GM19395 (cell line): ENCODE measurements around the gene FTCD.

Source experiments
- ATAC-seq: cut with Tn5 transposase; IDR thresholded peaks from one replicate; pipeline ENCODE4 v1.9.1; 2021; ENCODE audit warnings: mild to moderate bottlenecking, moderate library complexity; ENCODE audit not compliant: unreplicated experiment

Gene FTCD

DNA sequence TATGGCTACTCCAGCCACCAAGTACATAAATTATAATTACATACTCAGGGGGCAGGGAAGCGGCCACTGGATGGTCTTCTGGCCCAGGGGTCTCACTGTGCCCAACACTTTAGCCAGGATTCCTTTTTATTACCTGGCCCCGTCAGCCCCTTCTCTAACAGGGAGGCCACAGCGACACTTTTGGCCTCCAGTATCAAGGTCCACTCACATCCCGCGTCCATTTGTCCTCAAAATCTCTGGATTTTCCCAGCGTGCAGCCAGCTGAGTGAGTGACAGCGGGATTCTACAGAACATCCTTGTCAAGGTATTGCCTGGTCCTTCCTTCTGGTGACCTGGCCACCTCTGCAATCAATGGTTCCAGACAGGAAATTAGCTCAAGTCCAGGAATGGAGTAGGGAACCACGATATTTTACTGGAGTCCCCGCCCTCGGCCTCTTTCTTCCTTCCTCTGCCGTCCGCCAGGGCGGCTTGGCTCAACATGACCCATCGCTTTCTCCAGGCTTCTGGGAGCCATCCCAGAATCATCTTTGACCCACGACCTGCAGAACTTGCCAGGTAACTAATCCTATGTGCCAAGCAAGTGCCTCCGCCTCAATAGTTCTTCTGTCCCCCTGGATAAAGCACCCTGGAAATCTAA lies 60.2 kb downstream of the FTCD start:
- no peak for ATAC-seq

DNA sequence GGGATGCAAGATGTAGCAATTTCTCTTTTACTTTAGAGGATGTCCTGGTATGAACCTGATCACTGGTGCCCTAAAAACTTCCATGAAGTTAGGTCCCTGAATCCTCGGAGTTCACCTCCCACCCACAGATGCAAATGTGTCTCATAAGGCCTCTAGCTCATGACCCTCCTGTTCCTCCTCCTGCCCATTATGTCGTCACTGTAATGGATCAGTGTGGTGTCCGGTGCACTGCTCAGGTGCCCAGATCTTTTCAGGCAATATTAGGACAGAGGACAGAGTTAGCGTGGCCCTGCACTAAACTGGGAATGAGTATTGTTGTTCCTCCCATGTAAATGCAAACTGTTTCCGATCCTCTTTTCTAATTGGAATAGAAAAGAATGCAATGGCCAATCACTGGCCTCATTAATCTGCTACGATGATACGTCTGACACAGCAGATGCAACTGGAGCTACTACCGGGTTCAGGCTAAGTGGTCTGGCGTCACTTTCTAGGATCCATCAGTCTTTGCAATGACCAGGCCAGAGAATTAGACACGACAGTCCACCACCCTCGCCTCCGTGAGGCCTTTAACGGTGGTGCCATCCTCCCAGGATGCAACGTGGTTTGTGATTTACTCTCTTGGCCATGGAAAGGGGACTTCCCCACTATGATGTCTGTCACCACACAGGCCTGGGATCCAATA lies 60.8 kb downstream of the FTCD start:
- ATAC-seq = no peak

DNA sequence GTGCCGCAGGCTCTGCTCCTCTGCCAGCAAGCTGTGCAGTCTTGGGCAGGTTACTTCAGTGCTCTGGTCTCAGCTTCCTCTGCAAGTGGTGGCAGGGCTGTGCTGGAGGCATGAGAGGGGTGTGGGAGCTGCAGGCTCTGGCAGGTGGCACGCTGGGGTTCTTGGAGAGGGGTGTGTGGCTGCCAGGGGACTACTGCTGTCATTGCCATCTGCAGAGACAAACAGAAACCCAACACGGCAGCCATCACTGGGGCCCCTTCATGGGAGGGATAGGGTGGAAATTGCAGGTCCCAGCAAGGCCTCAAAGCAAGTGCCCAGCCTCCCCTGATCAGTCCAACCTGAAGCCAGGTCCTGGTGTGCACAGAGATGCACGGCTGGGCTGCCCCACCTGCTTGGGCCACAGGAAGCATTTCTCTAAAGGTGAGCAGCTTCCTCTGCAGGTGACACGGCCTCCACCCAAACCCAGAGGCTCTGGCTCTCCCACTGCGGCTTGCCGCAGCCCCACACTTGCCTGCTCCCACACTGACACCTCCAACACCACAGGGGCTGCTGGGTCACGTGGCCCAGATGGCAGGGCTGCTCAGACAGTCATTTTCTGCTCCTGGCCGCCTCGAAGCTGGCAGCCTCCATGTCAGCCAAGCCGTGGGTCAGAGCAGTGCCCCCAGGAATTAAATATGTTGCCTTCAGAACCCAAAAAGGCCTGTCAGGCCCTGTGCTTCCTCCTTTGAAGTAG lies 61.5 kb downstream of the FTCD start:
- ATAC-seq = no peak

DNA sequence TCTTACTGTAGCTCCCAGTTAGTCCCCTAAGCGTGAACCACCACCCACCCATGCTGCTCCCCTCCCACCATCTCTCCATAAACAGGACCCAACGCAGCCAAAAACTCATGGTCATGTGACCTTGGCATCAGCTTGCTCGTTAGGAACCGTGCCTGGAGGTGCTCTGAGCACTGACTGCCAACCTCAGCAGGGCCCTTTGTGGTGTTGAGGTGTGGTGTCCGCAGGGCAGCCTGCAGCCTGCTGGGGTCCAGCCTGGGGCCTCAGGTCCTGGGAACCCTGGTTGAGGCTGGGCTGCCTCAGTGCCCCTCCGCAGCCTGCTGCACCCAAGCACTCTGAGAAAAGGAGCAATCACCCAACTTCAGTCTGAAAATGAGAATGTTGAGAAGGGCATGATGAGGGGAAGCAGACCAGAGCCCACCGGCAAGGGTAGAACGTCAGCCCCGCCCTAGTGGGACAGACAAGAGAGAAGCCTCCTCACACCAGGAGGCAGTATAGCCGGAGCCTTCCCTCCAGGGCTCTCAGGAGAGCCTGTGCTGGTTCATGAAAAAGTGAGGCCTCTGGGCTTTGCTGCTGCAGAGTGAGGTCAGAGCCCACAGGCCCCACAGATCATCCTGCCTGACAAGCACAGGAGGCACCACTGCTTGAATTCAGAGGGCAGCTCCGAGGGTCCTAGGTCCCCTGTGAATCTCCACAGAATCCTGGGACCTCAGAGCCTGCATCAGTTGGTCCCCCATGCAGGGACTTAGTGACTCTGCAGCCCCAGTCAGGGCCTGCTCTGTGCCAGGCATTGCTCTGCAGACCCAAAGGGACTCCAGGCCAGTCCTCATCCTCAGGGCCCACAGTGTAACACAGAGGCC lies 62.3 kb downstream of the FTCD start:
- ATAC-seq = no peak

DNA sequence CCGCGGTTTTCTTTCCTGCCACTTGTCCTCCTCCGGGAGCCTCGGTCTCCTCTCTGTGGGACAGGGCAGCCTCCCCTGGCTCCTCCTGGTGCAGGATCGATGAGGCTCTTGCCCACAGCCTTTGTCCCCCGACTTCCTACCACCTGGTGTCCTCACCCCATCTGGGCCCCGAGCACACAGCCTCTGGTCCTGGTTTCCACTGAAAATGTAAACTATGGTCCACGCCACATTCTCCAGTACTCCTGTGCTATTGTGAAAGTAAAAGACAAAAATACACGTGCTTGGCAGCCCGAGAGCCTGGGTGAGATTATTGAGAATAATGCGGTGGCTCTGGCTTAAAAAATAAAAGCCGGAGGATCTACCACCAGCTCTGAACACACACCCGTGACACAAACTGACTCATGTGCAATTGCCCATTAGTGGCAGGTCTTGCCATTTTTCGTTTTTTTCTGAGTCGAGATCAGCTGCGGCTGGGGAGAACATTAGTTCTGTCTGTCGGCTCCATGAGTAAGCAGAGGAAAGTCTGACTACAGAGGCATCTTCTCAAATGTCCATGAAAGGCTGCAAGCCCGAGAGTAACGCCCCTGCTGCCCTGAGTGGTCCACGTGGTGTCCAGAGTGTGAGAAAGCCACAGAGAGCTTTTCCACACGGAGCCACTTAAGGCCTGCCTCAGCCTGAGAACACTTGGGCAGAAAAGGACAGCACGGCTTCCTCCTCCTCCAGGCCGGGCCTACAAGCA lies 63.2 kb downstream of the FTCD start:
- no peak for ATAC-seq

DNA sequence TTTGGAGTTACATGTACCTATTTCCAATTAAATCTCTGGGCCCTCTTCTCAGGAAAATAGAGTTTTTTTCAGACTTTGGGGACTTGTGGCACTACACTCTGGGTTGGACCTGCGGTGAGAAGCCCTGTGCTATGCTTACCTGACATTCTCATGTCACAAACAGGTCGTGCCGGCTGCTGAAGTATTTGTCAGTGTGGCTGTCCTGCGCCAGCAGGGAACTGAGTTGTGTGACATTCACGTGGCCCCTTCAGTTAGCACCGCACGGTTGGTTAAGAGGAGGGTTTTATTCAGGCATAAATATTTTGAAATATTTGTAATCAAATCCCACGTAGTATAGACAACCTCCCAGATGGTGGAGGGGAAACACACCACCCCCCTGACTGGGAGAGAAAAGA lies 63.8 kb downstream of the FTCD start:
- ATAC-seq = no peak

DNA sequence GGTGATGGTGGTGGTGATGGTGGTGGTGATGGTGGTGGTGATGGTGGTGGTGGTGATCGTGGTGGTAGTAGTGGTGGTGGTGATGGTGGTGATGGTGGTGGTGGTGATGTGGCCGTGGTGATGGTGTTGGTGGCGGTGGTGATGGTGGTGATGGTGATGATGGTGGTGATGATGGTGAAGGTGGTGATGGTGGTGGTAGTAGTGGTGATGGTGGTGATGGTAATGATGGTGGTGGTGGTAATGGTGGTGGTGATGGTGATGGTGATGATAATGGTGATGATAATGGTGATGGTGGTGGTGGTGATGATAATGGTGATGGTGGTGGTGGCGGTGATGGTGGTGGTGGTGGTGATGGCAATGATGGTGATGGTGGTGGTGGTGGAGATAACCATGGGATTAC lies 64.3 kb downstream of the FTCD start:
- no peak for ATAC-seq

DNA sequence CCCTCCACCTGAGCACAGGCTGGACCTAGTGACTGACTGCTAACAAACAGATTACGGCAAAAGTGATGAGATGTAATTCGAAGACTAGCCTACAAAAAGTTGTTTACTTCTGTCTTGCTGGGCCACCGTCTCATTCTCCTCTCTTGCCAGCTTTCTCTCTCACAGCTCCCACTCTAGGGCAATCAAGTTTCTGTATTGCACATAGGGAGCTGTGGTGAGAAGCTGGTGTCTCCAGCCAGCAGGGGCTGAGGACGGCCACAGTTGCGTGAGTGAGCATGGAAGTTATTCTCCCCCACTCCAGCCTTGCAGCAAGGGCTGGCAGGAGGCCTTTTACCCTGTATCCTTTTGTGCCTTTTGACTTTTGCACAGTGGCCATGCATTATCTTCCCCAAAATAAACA lies 66.1 kb downstream of the FTCD start:
- ATAC-seq = no peak

DNA sequence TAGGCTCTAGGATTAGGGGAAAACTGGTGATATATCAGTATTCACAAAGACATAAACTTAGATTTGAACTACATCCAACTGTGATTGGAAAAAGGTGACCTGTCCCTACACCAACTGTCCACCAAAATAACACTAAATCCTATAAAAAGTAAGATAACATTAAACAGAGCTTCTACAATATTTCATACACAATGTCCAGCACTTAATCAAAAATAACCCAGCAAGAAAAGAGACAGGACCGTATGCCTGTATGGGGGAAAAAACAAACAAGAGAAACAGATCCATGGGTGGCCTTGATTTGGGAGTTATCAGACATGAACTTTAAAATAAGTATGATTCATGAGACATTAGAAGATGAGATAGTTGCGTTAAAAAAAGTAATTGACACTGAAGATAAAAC lies 67.2 kb downstream of the FTCD start:
- no peak for ATAC-seq

DNA sequence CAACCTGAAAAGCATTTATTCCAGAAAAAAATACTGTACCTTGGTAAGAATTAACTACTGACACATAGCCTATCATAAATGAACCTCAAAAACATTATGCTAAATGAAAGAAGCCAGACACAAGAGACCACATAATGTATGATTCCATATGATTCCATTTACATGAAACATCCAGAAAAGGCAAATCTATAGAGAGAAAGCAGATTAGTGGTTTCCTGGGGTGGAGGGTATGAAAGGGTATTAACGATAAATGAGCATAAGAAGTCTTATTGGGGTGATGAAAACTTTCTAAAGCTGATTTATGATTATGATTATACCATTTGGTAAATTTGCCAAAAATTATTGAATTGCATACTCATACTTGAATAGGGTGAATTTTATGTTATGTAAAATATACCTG lies 67.7 kb downstream of the FTCD start:
- ATAC-seq = no peak
